ENCODE results near the gene CACFD1.

The CACFD1 gene

GRCh38 chr9:133459476-133460404, at the start of gene CACFD1:
Gene CACFD1 (plus strand): TSS chr9:133459978. CDS start chr9:133460067, 89 bp downstream.
- peak; percentile 85 to 99 (median 97) for DNase-seq

GRCh38 chr9:133415170-133415569, 44.6 kb upstream of the CACFD1 start:
- no peak for DNase-seq

GRCh38 chr9:133417541-133418461, 42.0 kb upstream of the CACFD1 start, which contains the start of gene REXO4:
Gene REXO4 (minus strand): TSS chr9:133418010. CDS start chr9:133417844, 166 bp downstream.
- peak; percentile 35 to 91 (median 77) for DNase-seq

GRCh38 chr9:133419005-133419404, 40.8 kb upstream of the CACFD1 start:
- no peak for DNase-seq

- no peak for DNase-seq
These were observed 39.4 kb upstream of the CACFD1 start for GRCh38 chr9:133420392-133420827.

GRCh38 chr9:133421615-133422542, 37.9 kb upstream of the CACFD1 start, which contains the start of gene ADAMTS13:
Gene ADAMTS13 (plus strand): TSS chr9:133422367. CDS start chr9:133422444, 77 bp downstream.
- DNase-seq = no peak

GRCh38 chr9:133423216-133423615, 36.6 kb upstream of the CACFD1 start:
- no peak for DNase-seq

- DNase-seq = no peak
These were observed 35.6 kb upstream of the CACFD1 start for GRCh38 chr9:133424187-133424586.

- no peak for DNase-seq
These were observed 34.6 kb upstream of the CACFD1 start for GRCh38 chr9:133425049-133425632.

- DNase-seq = no peak
These were observed 33.8 kb upstream of the CACFD1 start for GRCh38 chr9:133426011-133426410.

GRCh38 chr9:133427658-133428348, 32.0 kb upstream of the CACFD1 start:
- no peak for DNase-seq

- DNase-seq = no peak
These were observed 31.1 kb upstream of the CACFD1 start for GRCh38 chr9:133428617-133429101.

- DNase-seq = no peak
These were observed 30.6 kb upstream of the CACFD1 start for GRCh38 chr9:133429214-133429613.

- no peak for DNase-seq
These were observed 30.1 kb upstream of the CACFD1 start for GRCh38 chr9:133429641-133430161.

- DNase-seq = no peak
These were observed 29.5 kb upstream of the CACFD1 start for GRCh38 chr9:133430244-133430643.

GRCh38 chr9:133433351-133433843, 26.4 kb upstream of the CACFD1 start:
- DNase-seq = no peak

GRCh38 chr9:133436681-133437080, 23.1 kb upstream of the CACFD1 start:
- no peak for DNase-seq

- no peak for DNase-seq
These were observed 21.8 kb upstream of the CACFD1 start for GRCh38 chr9:133437753-133438531.

GRCh38 chr9:133439337-133439736, 20.4 kb upstream of the CACFD1 start:
- DNase-seq = no peak

All from C1 segment of cervical spinal cord (tissue), 14 donors.